ENCODE results near the gene ZNF581.

Gene ZNF581

DNA sequence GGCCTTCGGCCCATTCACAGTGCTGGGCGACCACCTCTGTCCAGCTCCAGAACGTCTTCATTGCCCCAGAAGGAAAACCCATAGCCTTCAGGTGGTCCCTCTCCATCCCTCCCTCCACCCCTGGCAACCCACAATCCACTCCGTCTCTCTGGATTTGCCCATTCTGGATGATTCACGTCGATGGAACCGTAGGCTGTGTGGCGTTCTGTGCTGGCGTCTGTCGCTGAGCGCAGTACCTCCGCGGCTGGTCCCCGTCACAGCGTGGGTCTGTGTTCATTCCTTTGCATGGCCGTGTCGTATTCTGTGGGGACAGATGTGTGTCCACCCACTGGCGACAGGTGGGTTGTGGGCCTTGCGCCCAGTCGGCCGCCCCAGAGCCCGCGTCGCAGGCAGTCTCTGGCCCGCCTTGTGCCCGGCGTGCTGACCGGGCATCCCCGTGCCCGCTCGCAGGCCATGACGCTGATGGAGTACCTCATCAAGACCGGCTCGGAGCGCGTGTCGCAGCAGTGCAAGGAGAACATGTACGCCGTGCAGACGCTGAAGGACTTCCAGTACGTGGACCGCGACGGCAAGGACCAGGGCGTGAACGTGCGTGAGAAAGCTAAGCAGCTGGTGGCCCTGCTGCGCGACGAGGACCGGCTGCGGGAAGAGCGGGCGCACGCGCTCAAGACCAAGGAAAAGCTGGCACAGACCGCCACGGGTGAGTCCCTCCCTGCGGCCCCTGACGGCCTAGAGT is 41.7 kb downstream of the ZNF581 start:
- no peak for DNase-seq

DNA sequence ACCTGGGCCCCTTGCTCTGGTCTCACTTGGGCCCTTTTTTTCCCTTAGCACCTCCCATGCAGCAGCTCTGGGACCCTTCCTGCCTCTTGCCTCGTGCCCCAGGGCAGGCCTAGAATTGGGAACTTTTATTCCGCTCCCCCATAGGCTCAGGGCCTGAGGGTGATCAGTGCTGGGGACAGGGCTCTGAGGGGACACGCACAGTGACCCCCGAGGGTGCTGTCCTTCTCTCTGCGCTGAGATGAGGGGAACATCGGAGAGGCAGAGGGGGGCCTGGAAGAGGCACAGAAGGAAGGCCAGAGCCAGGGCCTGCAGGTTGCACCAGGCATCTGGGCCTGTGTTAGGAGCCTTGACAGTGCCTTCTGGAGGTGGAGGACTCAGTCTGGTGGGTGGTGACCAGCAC is 42.3 kb downstream of the ZNF581 start:
- no peak for DNase-seq

DNA sequence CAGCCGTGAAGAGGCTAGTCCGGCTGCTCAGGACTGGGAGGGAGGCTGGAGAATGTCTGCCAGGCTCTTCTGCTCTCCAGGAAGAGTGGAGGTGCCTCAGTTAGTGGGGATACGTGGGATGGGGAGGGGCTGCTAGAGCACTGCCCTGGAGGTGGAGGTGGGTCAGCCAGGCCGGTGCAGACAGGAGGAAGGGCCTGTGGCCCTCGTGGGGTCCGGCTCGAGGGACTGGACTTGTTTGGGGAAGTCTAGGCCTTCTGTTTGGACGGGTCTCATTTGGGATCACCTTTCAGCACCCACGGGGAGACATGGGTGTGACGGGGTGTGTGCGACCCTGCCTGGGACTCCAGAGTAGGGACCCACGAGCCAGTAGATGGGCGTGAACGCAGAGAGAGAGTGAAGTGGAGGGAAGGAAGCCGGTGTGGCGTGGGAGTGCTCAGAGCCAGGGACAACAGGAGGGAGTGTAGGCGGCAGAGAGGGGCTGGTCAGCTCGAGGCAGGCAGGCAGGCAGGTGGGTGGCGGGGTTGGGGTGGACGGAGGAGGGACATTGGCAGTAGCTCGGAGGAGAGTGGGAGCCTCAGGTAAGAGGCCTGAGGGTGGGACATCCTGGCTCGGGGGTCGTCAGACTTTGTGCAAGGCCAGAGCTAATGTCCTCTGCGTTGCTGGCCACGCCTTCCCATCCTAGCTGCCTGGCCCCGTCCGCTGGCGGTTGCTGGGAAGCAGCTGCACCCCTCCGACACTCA is 43.0 kb downstream of the ZNF581 start:
- no peak for DNase-seq

DNA sequence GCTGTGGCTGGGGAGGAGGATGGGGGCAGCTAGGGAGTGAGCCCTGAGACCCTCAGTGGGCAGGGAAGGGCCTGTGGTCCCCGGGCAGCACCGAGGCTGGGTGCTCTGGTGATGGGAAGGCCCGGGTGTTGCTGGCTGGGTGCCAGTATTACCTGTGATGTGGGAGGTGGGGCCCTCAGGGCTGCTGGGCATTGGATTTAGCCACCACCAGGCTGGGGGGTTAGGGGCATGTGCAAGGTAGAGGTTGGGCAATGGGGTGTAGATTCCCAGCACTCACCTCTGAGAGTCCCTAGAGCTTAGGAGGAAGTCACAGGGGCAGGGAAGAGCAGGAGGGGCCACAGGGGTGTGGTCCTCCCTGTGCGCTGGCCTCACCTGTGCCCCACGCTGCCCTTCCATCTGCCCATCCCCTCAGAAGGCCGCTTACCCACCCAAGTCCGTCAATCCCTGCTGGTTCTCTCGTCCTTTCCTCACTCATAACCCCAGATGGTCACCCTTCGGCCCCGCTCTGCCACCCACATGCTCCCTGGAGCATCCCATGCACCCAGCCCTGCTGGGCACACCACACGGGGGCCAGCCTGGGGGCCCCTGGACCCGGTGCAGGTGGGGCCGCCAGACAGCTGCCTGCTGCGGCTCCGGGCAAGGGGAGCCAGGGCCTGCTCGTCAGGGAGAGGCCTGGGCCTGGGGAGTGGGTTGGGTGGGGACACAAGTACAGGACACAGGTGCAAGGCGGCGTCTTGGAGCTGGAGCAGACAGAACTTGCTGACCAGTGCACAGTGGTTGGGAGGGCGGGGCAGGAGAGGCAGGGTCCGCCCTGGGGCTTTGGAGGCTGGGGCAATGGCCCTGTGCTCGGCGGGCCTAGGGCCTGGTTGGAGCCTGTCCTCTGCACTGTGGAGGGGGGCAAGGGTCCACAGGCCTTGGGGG is 44.1 kb downstream of the ZNF581 start:
- no peak for DNase-seq

DNA sequence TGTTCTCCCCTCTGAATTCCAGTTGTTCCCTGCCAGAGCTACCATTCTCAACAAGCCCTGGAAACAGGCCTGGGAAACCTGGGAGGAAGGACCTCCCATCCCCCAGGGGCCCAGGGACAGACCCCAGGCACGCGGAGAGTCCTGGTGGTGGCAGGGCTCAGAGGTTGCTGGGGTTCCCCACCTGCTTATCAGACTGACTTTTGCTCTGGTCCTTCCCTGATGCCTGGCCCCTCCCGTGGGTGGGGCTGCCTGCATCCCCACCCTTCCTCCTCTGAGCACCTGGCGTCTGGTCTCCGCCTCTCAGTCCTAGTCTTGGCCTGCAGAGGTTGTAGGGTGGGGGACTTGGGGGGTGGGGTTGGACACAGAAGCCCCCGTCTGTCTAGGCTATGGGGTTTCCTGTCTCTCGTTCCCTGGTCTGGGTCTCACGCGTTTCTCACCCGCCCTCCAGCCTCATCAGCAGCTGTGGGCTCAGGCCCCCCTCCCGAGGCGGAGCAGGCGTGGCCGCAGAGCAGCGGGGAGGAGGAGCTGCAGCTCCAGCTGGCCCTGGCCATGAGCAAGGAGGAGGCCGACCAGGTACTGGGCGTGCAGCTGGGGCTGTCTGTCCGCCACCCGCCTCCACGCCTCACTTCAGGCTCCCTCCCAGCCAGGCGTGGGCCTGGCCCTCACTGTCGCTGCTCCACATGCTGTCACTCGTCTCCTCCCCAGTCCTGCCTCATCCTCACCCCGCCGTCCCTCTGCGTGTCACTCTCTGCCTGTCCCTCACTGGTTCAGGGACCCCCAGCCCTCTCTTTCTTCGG is 45.2 kb downstream of the ZNF581 start:
- no peak for DNase-seq

DNA sequence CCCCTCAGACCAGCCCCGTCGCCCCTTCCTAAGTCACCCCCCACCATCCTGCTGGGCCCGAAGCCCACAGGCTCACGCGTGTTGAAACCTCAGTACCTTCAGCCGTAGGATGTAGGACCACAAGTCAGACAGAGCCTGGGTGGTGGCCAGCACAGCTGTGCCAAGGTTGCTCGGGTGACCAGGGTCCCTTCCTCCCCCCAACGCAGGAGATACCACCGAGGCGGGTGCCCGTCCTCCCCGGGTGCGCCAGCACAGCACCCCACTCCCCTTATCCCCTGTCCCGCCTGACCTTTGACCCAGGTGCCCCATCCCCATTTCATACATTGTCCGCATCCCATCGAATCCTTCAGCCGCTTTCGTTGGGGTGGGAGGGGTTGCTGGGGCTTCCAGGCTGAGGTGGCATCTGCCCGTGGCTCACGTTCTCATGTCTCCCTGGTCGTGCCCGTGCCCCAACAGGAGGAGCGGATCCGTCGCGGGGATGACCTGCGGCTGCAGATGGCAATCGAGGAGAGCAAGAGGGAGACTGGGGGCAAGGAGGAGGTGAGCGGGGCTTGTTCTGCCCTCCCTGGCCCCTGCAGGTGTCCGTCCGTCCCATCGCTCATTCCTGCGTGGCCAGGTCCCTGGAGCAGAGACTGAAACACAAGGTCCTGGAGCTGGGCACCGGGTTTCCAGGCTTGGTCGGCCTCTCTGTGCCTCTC is 46.1 kb downstream of the ZNF581 start:
- no peak for DNase-seq

DNA sequence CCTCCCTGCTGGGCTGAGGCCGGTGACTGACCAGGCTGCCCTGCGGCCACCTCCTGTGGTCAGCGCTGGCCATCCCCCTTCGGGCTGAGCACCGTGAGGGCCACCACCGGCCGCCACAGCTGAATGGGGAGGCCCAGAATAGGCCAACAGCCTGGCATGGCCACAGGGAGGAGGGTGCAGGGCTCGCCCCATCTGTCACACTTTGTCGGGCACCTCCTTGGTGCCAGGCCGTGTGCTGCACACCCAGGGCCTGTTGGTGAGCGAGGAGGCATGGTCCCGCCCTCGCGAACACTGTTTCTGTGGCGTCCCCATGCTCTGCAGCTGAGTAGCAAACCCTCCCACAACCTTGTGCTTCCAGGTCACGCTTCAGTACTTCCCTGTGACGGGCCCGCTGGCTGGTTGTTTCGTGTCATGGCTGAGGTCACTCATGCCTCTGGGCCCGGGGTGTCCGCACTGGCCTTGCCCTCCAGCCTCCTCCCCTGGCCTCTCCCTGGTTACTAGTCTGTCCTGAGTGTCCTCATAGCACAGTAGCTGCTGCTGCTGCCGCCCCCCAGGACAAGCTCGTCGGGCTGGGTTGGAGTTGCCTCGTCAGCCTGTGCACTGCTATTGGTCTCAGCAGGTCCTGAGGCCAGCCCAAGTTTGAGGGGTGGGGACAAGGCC is 46.8 kb downstream of the ZNF581 start:
- DNase-seq, result no peak

DNA sequence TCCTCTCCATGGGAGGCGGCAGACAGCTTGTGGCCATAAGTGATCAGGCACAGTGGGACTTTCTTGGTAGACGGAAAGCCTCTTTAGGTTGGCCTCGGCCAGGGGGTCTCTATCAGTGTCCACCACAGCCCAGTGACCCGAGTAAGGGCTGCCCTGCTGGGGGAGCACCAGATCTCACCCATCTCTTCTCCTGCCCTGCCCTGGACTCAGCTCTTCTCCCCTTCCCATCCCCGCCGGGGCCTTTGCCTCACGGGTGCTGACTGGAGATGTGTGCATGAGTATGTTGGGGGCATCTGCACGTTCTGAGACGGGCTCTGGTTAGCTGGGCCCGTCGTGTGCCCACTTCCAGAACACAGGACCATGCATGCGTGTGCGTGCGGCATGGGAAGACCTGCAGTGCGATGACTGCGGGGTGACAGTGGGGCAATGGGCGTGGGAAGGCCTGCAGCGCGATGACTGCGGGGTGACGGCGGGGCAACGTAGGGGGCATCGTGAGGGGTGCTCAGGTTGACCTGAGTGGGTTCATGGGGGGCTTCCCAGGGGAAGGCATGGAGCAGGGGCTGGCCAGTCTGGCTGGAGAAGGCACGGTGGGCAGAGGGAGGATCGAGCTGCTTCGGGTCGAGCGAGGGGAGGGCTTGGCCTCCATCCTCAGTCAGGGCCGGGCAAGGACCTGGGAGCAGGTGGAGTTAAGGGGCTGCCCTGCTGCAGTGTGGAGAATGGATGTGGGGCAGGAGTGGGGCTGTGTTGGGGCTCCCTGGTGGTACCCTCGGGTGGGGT is 47.5 kb downstream of the ZNF581 start:
- DNase-seq, result no peak

DNA sequence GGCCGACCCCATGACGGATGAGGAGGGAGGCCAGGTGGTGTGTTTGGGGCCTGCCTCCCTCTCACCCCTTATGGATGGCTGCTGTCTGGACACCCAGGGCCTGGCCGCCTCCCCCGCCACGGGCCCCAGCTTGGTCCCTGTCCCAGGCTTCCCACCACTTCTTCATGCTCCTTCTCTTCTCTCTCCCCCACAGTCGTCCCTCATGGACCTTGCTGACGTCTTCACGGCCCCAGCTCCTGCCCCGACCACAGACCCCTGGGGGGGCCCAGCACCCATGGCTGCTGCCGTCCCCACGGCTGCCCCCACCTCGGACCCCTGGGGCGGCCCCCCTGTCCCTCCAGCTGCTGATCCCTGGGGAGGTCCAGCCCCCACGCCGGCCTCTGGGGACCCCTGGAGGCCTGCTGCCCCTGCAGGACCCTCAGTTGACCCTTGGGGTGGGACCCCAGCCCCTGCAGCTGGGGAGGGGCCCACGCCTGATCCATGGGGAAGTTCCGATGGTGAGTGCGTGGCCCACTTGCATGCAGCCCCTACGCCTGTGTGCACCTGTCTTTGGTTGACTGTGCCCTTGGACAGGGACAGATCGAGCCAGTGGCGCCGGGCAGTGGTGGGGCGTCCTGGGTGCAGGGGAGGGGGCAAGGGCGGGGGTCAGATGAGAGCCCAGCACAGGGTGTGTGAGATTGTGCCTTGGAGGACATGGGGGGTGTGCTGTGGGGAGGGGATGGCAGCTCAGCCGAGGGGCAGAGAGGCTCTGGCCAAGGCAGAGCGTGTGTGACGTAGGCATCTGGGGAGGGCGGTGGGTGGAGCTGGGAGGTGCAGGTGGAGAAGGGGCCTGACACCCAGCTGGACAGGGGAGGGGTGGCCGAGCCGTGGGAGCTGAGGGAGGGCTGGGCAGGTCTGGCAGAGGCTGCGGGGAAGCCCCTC is 48.4 kb downstream of the ZNF581 start:
- DNase-seq, result no peak

DNA sequence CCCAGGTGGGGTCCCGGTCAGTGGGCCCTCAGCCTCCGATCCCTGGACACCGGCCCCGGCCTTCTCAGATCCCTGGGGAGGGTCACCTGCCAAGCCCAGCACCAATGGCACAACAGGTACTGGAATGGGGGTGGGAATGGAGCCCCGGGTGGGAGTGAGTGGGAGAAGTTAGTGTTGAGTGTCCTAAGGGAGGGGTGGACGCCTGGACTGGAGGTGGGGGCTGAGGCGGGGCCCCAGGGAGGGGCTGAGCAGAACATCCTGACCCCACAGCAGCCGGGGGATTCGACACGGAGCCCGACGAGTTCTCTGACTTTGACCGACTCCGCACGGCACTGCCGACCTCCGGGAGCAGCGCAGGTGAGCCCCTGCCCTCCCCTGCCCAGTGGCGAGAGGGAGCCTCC is 49.2 kb downstream of the ZNF581 start:
- DNase-seq, result no peak

DNA sequence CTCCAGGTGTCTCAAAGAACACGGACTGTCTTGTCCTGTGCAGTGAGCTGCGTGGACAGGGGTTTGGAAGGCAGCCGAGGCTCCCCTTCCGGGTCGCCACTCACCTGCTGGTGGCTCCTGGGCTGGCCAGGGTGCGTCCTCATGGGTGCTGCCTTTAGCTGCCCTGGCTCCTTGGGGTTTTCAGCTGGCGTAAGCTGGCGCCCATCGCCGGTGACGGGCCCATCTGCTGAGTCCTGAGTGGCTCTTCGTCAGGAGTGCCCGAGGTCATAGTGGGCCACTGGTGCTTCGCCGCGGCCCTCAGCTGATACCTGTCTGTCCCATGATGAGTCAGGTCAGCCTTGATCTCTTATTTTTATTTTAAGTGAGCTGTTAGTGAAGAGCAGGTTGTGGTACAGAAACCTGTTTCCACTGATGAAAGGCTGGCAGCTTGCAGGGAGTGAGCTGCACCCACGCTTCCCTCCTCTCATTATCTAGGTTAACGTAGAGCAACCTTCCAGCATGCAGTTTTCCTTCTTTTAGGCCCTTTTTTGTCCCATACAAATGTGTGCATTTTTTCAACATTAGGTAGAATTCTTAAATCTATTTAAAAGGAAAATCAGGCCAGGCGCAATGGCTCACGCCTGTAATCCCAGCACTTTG is 50.0 kb downstream of the ZNF581 start:
- no peak for DNase-seq

DNA sequence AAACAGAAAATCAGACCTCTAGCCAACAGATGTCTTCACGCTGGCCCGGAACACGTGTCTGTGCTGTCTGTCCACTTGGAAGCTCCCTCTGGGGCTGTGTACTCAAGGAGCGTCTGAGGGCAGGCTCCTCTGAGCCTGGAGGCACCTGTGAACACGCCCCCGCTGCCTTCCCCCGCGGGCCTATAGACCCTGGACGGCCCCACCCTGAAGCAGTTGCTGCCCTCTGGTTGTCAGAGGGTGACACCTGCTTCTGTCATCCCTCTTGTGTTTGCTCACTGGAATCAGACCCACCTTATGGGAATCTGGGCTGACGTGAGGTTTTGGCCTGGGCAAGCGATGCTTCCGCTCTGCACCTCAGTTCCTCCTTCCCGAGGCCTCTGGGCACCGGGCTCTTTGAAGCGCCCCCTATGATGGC is 50.8 kb downstream of the ZNF581 start:
- no peak for DNase-seq

DNA sequence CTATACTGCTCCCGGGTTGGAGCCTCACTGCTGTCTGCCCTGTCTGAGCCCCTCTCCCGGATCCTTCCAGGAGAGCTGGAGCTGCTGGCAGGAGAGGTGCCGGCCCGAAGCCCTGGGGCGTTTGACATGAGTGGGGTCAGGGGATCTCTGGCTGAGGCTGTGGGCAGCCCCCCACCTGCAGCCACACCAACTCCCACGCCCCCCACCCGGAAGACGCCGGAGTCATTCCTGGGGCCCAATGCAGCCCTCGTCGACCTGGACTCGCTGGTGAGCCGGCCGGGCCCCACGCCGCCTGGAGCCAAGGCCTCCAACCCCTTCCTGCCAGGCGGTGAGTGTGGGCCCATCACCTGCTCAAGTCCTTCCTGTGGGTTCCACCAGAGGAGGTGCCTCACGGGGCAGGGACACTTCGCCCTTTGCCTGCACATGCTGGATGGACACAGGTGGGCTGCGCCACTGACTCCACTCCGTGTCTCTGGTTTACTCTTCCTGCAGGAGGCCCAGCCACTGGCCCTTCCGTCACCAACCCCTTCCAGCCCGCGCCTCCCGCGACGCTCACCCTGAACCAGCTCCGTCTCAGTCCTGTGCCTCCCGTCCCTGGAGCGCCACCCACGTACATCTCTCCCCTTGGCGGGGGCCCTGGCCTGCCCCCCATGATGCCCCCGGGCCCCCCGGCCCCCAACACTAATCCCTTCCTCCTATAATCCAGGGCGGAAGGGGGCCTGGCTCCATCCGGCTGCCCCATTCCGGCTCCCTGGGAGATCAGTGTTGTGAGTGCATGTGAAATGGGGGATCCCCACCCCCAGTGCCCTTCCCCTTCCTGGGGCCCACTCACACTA is 51.4 kb downstream of the ZNF581 start:
- DNase-seq, result no peak

All from suppressor macrophage treated with lipopolysaccharide for 4 hours (primary cell).